Measurements from ENCODE around the gene ANXA10.

GRCh38 chr4:168101026-168101425 lies 8.7 kb downstream of the ANXA10 start:
- TF ChIP-seq CTCF (IDR thresholded peaks at IDR 0.05; ENCODE audit: low read depth, low read length), result no peak
- TF ChIP-seq EZH2phosphoT487 (IDR thresholded peaks at IDR 0.05; ENCODE audit: low read depth), result no peak
